A549 (cell line): ENCODE measurements around the gene HNRNPUL2. TPM values are rescaled to one million over a fixed set of nuclear protein-coding genes. Genes with fewer than 3 reads are reported as not detected.
"Not testable (repeated sequence)": the region's sequence is repeated elsewhere in the genome, so short reads cannot be mapped to it uniquely, and the experiment has no call there.

Source experiments
- ATAC-seq, 2 experiments: fragments of 200-7000 bp in 1 of 2; fragments of >200 bp in 1 of 2; cut with Nextera tagmentation in 1 of 2; cut with Tn5 transposase in 1 of 2; 3 replicates each; pipeline versions ENCODE4 v1.8.0 to v1.9.1; 2018 to 2020; ENCODE audit warnings: mild to moderate bottlenecking in 1 of 2, moderate library complexity in 1 of 2
- CTCF ChIA-PET: fragments of 300-600 bp; sonication (Branson Sonifier 250); formaldehyde crosslinking; extraction: SDS; loops from one replicate; lab custom pipeline; 2021; ENCODE audit warnings: antibody characterized with exemption, inconsistent platforms; lab: Yijun Ruan, JAX
- POLR2A ChIA-PET: fragments of 350-600 bp; formaldehyde crosslinking; extraction: SDS; loops from one replicate; lab custom pipeline; 2021; ENCODE audit warnings: antibody characterized with exemption, inconsistent platforms; lab: Yijun Ruan, JAX
- DNase-seq, 2 experiments: peaks; one replicate each; pipeline versions ENCODE4 v3.0.0 to v3.0.0-alpha.2; 2011 to 2016; ENCODE audit warnings: low read depth in 1 of 2, low spot score in 1 of 2
- FAIRE-seq: peaks from 2 replicates; lab custom pipeline; 2011; peaks lifted over from hg19 to GRCh38; lab: Jason Lieb, UNC
- H3K27ac ChIP-seq, 2 experiments: fragments of >200 bp; sonication (Bioruptor Twin); formaldehyde crosslinking; 3 replicates each; pipeline ENCODE4 v1.5.1; 2016 to 2017
- H3K4me1 ChIP-seq: fragments of >200 bp; sonication (Bioruptor Twin); formaldehyde crosslinking; 3 replicates; pipeline ENCODE4 v1.6.1; 2016
- H3K4me2 ChIP-seq: fragments of >200 bp; sonication (Bioruptor Twin); formaldehyde crosslinking; 3 replicates; pipeline ENCODE4 v1.6.1; 2016
- H3K4me3 ChIP-seq: fragments of >200 bp; sonication (Bioruptor Twin); formaldehyde crosslinking; 3 replicates; pipeline ENCODE4 v1.5.1; 2016
- H3K9me3 ChIP-seq: fragments of >200 bp; sonication (Bioruptor Twin); formaldehyde crosslinking; 3 replicates; pipeline ENCODE4 v1.6.1; 2016
- ATOH8 ChIP-seq: fragments of 250-450 bp; sonication (Bioruptor Pico); IDR thresholded peaks from 2 replicates; pipeline ENCODE4 v1.5.0; 2020; ENCODE audit warnings: low read depth, mild to moderate bottlenecking, moderate library complexity
- BCL3 ChIP-seq: fragments of >200 bp; sonication (Bioruptor Twin); formaldehyde crosslinking; IDR thresholded peaks from 3 replicates; pipeline ENCODE4 v1.6.1; 2016
- CTCF ChIP-seq: fragments of >200 bp; sonication (Bioruptor Twin); formaldehyde crosslinking; IDR thresholded peaks from 3 replicates; pipeline ENCODE4 v1.5.1; 2016
- E2F6 ChIP-seq: IDR thresholded peaks from 2 replicates; pipeline ENCODE4 v1.6.1; 2012; ENCODE audit warnings: low read depth, borderline replicate concordance
- GATA3 ChIP-seq: IDR thresholded peaks from 2 replicates; pipeline ENCODE4 v1.6.1; 2012; ENCODE audit warnings: borderline replicate concordance
- HEYL ChIP-seq: fragments of 250-450 bp; sonication (Bioruptor Pico); IDR thresholded peaks from 2 replicates; pipeline ENCODE4 v1.8.0; 2021; ENCODE audit warnings: mild to moderate bottlenecking, moderate library complexity
- HOXB13 ChIP-seq: fragments of 250-450 bp; sonication (Bioruptor Pico); IDR thresholded peaks from 2 replicates; pipeline ENCODE4 v1.5.0; 2020; ENCODE audit warnings: low read depth, mild to moderate bottlenecking, moderate library complexity
- JUN ChIP-seq, 2 experiments: fragments of >200 bp; sonication (Bioruptor Twin); formaldehyde crosslinking; IDR thresholded peaks; 2 replicates in 1 of 2; 3 replicates in 1 of 2; pipeline ENCODE4 v1.6.1; 2016 to 2017
- KDM5A ChIP-seq: fragments of 200-600 bp; sonication (generic); IDR thresholded peaks from 2 replicates; pipeline ENCODE4 v1.6.1; 2016; ENCODE audit warnings: antibody characterized with exemption, mild to moderate bottlenecking
- PHF8 ChIP-seq: fragments of 200-600 bp; sonication (generic); IDR thresholded peaks from 2 replicates; pipeline ENCODE4 v1.6.1; 2016; ENCODE audit warnings: low read depth, mild to moderate bottlenecking, antibody characterized with exemption, moderate library complexity, borderline replicate concordance
- POLR2A ChIP-seq: IDR thresholded peaks from 2 replicates; pipeline ENCODE4 v1.6.1; 2012; ENCODE audit warnings: mild to moderate bottlenecking, low read length
- RAD21 ChIP-seq, 2 experiments: fragments of >200 bp in 1 of 2; sonication (Bioruptor Twin) in 1 of 2; formaldehyde crosslinking in 1 of 2; IDR thresholded peaks in 1 of 2; conservative IDR thresholded peaks in 1 of 2; 2 replicates in 1 of 2; 3 replicates in 1 of 2; pipeline ENCODE4 v1.6.1; 2012 to 2018; ENCODE audit warnings: inconsistent platforms in 1 of 2
- RCOR1 ChIP-seq: fragments of 150-350 bp; IDR thresholded peaks from 2 replicates; pipeline ENCODE4 v1.6.1; 2014; ENCODE audit warnings: antibody characterized with exemption, low read length, low read depth
- RNF2 ChIP-seq: fragments of 200-600 bp; sonication (generic); IDR thresholded peaks from 2 replicates; pipeline ENCODE4 v1.6.1; 2016; ENCODE audit warnings: low read depth, mild to moderate bottlenecking, antibody characterized with exemption, moderate library complexity, borderline replicate concordance
- TFCP2L1 ChIP-seq: fragments of 250-450 bp; sonication (Bioruptor Pico); IDR thresholded peaks from 2 replicates; pipeline ENCODE4 v1.5.0; 2021; ENCODE audit warnings: mild to moderate bottlenecking
- WGBS: methylation state at CpG from one replicate; pipeline ENCODE4 v1.1.6; 2017; ENCODE audit errors: missing lambda C conversion rate; 5-methylcytosine and 5-hydroxymethylcytosine counted together
- polyA plus RNA-seq, 4 experiments: library from polyadenylated mRNA; depleted of rRNA in 3 of 4; stranded (reverse); fragments of >200 nt; fragmentation: RNase III in 1 of 4; extraction: RNeasy Plus Mini Kit Qiagen cat#74134 plus additional on column Dnase treatment in 1 of 4; gene quantifications; 2 replicates in 3 of 4; 3 replicates in 1 of 4; pipeline ENCODE4 v1.2.3, GENCODE V29; 2011 to 2017
- TF ChIP-seq, protein P1 (sequence below): IDR thresholded peaks from 2 replicates; pipeline ENCODE4 v1.6.1; 2012
- TF ChIP-seq, protein P2 (sequence below): fragments of 150-350 bp; IDR thresholded peaks from 2 replicates; pipeline ENCODE4 v1.6.1; 2014; ENCODE audit warnings: low read depth, mild to moderate bottlenecking, low read length

Gene HNRNPUL2
- polyA plus RNA-seq, 2 of the 4 experiments (the other 2 are of a cell fraction) = 31.4 to 74.4 TPM

DNA sequence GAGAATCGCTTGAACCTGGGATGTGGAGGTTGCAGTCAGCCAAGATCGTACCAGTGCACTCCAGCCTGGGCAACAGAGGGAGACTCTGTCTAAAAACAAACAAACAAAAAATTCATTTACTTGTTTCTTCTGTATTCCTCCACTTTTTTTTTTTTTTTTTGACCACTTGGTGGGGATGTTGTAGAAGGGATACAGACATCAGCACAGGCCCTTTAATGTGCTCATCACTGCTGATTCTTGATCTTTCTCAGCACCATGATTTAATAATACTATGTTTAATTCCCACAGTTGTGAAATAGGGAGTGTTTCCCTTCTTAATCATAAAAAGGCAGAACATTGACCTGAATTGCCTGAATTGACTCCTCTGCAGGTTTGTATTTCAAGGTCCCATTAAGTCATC lies 5.6 kb upstream of the HNRNPUL2 start:
- TF ChIP-seq RAD21 (conservative IDR thresholded peaks at IDR 0.05 in 1 of 2, IDR thresholded peaks at IDR 0.05 in 1 of 2) = peak; percentile 40 to 50; a peak in 4 of 5 replicates
- TF ChIP-seq CTCF = peak; percentile 41
- no peak for TF ChIP-seq TFCP2L1 (CRISPR knock-in tag)
- CTCF ChIA-PET = interaction anchor here (0.6 to 1.7 kb wide), 8 partner anchors 9 to 135 kb away, joined by 3 to 7 read pairs (median 4); partner anchors contain the start of gene ZBTB3
- ATAC-seq = peak in 1 of 2 experiments; percentile 31; a peak in 2 of 6 replicates
- Histone ChIP-seq H3K9me3 (no peaks in the 10 kb centered on the region), H3K4me2 (no peak overlapping the region), H3K27ac (no peak overlapping the region), H3K4me3 (no peak overlapping the region), H3K4me1 (peaks cover 15% of the 10 kb centered on the region; the same call in 2 of the 3 replicates)
- POLR2A ChIA-PET = interaction anchor here (0.6 to 0.7 kb wide), 2 partner anchors 36 to 38 kb away, joined by 3 to 4 read pairs; partner anchors contain the start of gene TAF6L
- WGBS = 61% methylated on average over 2 of the region's 2 CpGs
- peak in 1 of 2 experiments; percentile 56 for DNase-seq
- no peak for FAIRE-seq

- Histone ChIP-seq H3K27ac (peak overlapping the region; percentile 97; a peak in 3 of 6 replicates), H3K4me2 (peak overlapping the region; percentile 92), H3K4me3 (peak overlapping the region; percentile 78), H3K4me1 (peaks cover 15% of the 10 kb centered on the region; the same call in 2 of the 3 replicates)
- POLR2A ChIA-PET = interaction anchor here (0.6 to 2.0 kb wide), 4 partner anchors 24 to 132 kb away, joined by 3 to 10 read pairs (median 6); partner anchors contain the start of genes C11orf98, CSKMT and ZBTB3
- not testable (repeated sequence) for ATAC-seq, H3K9me3 ChIP-seq, DNase-seq, FAIRE-seq
- CTCF ChIA-PET = interaction anchor here (0.6 to 2.9 kb wide), 5 partner anchors 49 to 169 kb away, joined by 3 to 16 read pairs (median 4); partner anchors contain the start of gene EML3
- WGBS = 90% methylated on average over 14 of the region's 14 CpGs
Measured at GRCh38 chr11:62730076-62730475, 2.8 kb upstream of the HNRNPUL2 start.

GRCh38 chr11:62728171-62728988 lies 1.1 kb upstream of the HNRNPUL2 start, which contains the start of gene TTC9C:
TSS of gene TTC9C (plus strand) at chr11:62728486. CDS start at chr11:62728849, 363 bp downstream.
- WGBS = under 1% methylated on average over 29 of the region's 29 CpGs
- Histone ChIP-seq H3K27ac (peak within 1 kb of the TSS; percentile 97), H3K9me3 (no peaks in the 10 kb centered on the region)
- POLR2A ChIA-PET = interaction anchor here (0.7 to 3.8 kb wide), 23 partner anchors 10 to 153 kb away, joined by 3 to 96 read pairs (median 9); partner anchors contain the start of genes BSCL2, C11orf98, CSKMT and GANAB
- FAIRE-seq = no peak
- TF ChIP-seq HOXB13 = 0 out of 2 replicates have a peak, but pooled peaks have one; percentile 22
- no peak for TF ChIP-seq E2F6
- TF ChIP-seq, protein P1, sequence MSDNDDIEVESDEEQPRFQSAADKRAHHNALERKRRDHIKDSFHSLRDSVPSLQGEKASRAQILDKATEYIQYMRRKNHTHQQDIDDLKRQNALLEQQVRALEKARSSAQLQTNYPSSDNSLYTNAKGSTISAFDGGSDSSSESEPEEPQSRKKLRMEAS = peak; percentile 54
- TF ChIP-seq POLR2A = peak; percentile 42
- peak; percentile 81; the same call in 2 of the 3 replicates for TF ChIP-seq BCL3
- TF ChIP-seq KDM5A = peak; percentile 19; the same call in 1 of the 2 replicates
- peak; percentile 72 to 81; a peak in 4 of 5 replicates for TF ChIP-seq JUN (IDR thresholded peaks at IDR 0.05)
- TF ChIP-seq GATA3 = no peak; the same call in 1 of the 2 replicates
- no peak for TF ChIP-seq TFCP2L1 (CRISPR knock-in tag)
- TF ChIP-seq RNF2 = no peak
- TF ChIP-seq RCOR1 = no peak
- TF ChIP-seq, protein P2, sequence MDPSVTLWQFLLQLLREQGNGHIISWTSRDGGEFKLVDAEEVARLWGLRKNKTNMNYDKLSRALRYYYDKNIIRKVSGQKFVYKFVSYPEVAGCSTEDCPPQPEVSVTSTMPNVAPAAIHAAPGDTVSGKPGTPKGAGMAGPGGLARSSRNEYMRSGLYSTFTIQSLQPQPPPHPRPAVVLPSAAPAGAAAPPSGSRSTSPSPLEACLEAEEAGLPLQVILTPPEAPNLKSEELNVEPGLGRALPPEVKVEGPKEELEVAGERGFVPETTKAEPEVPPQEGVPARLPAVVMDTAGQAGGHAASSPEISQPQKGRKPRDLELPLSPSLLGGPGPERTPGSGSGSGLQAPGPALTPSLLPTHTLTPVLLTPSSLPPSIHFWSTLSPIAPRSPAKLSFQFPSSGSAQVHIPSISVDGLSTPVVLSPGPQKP = no peak
- no peak for TF ChIP-seq HEYL
- no peak for TF ChIP-seq ATOH8 (CRISPR knock-in tag)
- peak; percentile 75 for TF ChIP-seq PHF8
- TF ChIP-seq, all 56 proteins: peak for 7
- ATAC-seq (peak; percentile 79 to 83), DNase-seq (peak; percentile 85 to 89)
- Histone ChIP-seq H3K4me2 (peak within 1 kb of the TSS; percentile 92), H3K4me3 (peak within 1 kb of the TSS; percentile 78), H3K4me1 (peaks cover 26% of the 10 kb centered on the region)
- CTCF ChIA-PET = interaction anchor here (0.6 to 3.1 kb wide), 9 partner anchors 21 to 116 kb away, joined by 3 to 15 read pairs (median 4); partner anchors contain the start of genes BSCL2, EML3 and GNG3
